ENCODE results near the gene TNFSF8. TPM values are rescaled to one million over a fixed set of nuclear protein-coding genes. Genes with fewer than 3 reads are reported as not detected.

The TNFSF8 gene
- total and polyA plus RNA-seq, 2 of the 8 experiments (the other 6 are each of a cell fraction or from before 2014, with no cell fraction given): not detected

DNA sequence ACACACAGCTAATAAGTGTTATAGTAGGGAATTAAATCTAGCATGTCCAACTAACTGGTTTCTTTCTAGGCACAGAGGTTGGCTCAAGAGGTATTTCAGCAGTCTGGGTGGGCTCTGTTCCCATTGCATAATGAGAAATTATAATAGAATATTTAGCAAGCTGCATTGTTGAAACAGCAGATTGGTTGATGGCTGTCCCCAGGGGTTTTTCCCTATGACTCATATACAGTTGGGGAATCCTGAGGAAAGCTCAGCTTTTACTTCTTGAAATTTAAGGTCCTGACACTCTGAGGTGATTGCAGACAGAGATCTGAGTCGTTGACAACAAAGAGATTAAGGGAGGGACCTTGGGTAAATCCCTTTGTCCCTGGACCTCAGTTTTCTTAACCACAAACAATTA is 38.3 kb upstream of the TNFSF8 start:
- no peaks in the 10 kb centered on the region for H3K27me3 ChIP-seq (replicated peaks in 1 of 4; ENCODE audit: control insufficient read depth in 3 of 4, extremely low read depth in 1 of 4, insufficient read depth in 3 of 4, low read length in 3 of 4)
- peaks cover 0 to 2% of the 10 kb centered on the region in 2 experiments for H4K20me1 ChIP-seq (replicated peaks in 1 of 2; ENCODE audit: control insufficient read depth in 1 of 2, insufficient read depth in 2 of 2, low read length in 2 of 2)
- H2BK15ac ChIP-seq (ENCODE audit: low read length): no peak overlapping the region
- CTCF ChIA-PET (ENCODE audit: partially characterized antibody): interaction anchor here (0.6 to 1.2 kb wide), 3 partner anchors 54 to 252 kb away, joined by 3 read pairs; no protein-coding TSS in a partner anchor
- no peak overlapping the region for H3K23ac ChIP-seq (ENCODE audit: insufficient read length)
- H3K9me3 ChIP-seq (ENCODE audit: insufficient read depth in 2 of 2, low read depth in 1 of 2, low read length in 1 of 2): no peaks in the 10 kb centered on the region
- H3K9ac ChIP-seq (replicated peaks in 1 of 4; ENCODE audit: extremely low read depth in 1 of 4, low read depth in 3 of 4, low read length in 3 of 4): no peak overlapping the region
- H2BK20ac ChIP-seq (ENCODE audit: low read length): no peak overlapping the region
- no peak overlapping the region for H3K4me2 ChIP-seq (ENCODE audit: insufficient read depth in 1 of 2, low read depth in 2 of 2, low read length in 2 of 2)
- POLR2A ChIA-PET (ENCODE audit: partially characterized antibody): no interaction called here
- H3K79me2 ChIP-seq (ENCODE audit: control insufficient read depth in 1 of 2, insufficient read depth in 2 of 2, low read length in 2 of 2): no peaks in the 10 kb centered on the region
- H4K5ac ChIP-seq (ENCODE audit: insufficient read length, low read depth, low read length): no peak overlapping the region
- H4K8ac ChIP-seq (ENCODE audit: extremely low read depth, insufficient read depth, low read length): no peak overlapping the region
- H2AFZ ChIP-seq (ENCODE audit: low read length): no peak overlapping the region
- H3K18ac ChIP-seq (ENCODE audit: extremely low read depth, low read length): no peak overlapping the region
- H3K79me1 ChIP-seq (ENCODE audit: low read depth, low read length): no peaks in the 10 kb centered on the region
- H4K91ac ChIP-seq (replicated peaks; ENCODE audit: insufficient read length, low read length): no peak overlapping the region
- H2BK12ac ChIP-seq (ENCODE audit: low read depth, low read length): no peak overlapping the region
- H3K4ac ChIP-seq (replicated peaks; ENCODE audit: insufficient read length, low read depth, low read length): no peak overlapping the region
- 65% methylated on average over 1 of the region's 1 CpG; no CpG with 5 or more reads in 1 of the 2 experiments for WGBS, 2 experiments (ENCODE audit: extremely low coverage in 1 of 2, insufficient coverage in 1 of 2, insufficient read length in 1 of 2, insufficient replicate concordance in 2 of 2, low coverage in 1 of 2, low lambda C conversion rate in 2 of 2, missing lambda C conversion rate in 1 of 2)
- H2AK5ac ChIP-seq (ENCODE audit: low read depth, low read length): no peak overlapping the region
- no peak overlapping the region for H3K56ac ChIP-seq (replicated peaks; ENCODE audit: insufficient read length, low read depth, low read length)
- H3K27ac ChIP-seq (ENCODE audit: low read depth, low read length): no peak overlapping the region
- DNase-seq (ENCODE audit: low read depth in 1 of 2, low spot score in 2 of 2): no peak
- no peaks in the 10 kb centered on the region for H3K36me3 ChIP-seq (ENCODE audit: control insufficient read depth in 2 of 4, insufficient read depth in 4 of 4, low read length in 3 of 4)
- H3K14ac ChIP-seq (ENCODE audit: insufficient read length): no peak overlapping the region
- H3K23me2 ChIP-seq (ENCODE audit: low read depth, low read length): no peaks in the 10 kb centered on the region
- no peak for FAIRE-seq
- no peak overlapping the region for H3K4me3 ChIP-seq (ENCODE audit: extremely low read depth in 1 of 4, insufficient read depth in 2 of 4, low read depth in 3 of 4, low read length in 4 of 4)
- no peak overlapping the region for H2BK120ac ChIP-seq (replicated peaks; ENCODE audit: low read depth, low read length)
- H2BK5ac ChIP-seq (ENCODE audit: low read depth, low read length): no peak overlapping the region
- H3K4me1 ChIP-seq (replicated peaks in 1 of 4; ENCODE audit: control insufficient read depth in 3 of 4, insufficient read depth in 4 of 4, low read length in 3 of 4): no peaks in the 10 kb centered on the region
- TF ChIP-seq SP1 (IDR thresholded peaks at IDR 0.05; ENCODE audit: low read depth, low read length) (no peak), CHD1 (IDR thresholded peaks at IDR 0.05; ENCODE audit: low read depth, low read length) (no peak), ASH2L (IDR thresholded peaks at IDR 0.05; ENCODE audit: low read length) (no peak), HDAC6 (IDR thresholded peaks at IDR 0.05; ENCODE audit: low read depth, low read length) (no peak), RXRA (IDR thresholded peaks at IDR 0.05; ENCODE audit: insufficient read depth, low read depth, low read length) (no peak), SIX5 (IDR thresholded peaks at IDR 0.05; ENCODE audit: low read depth, low read length) (no peak), CREB1 (IDR thresholded peaks at IDR 0.05) (no peak), SRF (IDR thresholded peaks at IDR 0.05; ENCODE audit: low read depth, low read length) (no peak), YY1 (IDR thresholded peaks at IDR 0.05; ENCODE audit: low read depth, low read length) (no peak)
- TF ChIP-seq, protein P1, sequence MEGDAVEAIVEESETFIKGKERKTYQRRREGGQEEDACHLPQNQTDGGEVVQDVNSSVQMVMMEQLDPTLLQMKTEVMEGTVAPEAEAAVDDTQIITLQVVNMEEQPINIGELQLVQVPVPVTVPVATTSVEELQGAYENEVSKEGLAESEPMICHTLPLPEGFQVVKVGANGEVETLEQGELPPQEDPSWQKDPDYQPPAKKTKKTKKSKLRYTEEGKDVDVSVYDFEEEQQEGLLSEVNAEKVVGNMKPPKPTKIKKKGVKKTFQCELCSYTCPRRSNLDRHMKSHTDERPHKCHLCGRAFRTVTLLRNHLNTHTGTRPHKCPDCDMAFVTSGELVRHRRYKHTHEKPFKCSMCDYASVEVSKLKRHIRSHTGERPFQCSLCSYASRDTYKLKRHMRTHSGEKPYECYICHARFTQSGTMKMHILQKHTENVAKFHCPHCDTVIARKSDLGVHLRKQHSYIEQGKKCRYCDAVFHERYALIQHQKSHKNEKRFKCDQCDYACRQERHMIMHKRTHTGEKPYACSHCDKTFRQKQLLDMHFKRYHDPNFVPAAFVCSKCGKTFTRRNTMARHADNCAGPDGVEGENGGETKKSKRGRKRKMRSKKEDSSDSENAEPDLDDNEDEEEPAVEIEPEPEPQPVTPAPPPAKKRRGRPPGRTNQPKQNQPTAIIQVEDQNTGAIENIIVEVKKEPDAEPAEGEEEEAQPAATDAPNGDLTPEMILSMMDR (IDR thresholded peaks at IDR 0.05; ENCODE audit: control extremely low read depth in 1 of 3, insufficient read depth in 1 of 3, low read depth in 1 of 3, low read length in 3 of 3): no peak
- TF ChIP-seq, protein P2, sequence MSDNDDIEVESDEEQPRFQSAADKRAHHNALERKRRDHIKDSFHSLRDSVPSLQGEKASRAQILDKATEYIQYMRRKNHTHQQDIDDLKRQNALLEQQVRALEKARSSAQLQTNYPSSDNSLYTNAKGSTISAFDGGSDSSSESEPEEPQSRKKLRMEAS (IDR thresholded peaks at IDR 0.05): no peak
- TF ChIP-seq, protein P3, sequence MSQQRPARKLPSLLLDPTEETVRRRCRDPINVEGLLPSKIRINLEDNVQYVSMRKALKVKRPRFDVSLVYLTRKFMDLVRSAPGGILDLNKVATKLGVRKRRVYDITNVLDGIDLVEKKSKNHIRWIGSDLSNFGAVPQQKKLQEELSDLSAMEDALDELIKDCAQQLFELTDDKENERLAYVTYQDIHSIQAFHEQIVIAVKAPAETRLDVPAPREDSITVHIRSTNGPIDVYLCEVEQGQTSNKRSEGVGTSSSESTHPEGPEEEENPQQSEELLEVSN (IDR thresholded peaks at IDR 0.05): no peak

All from H1 (cell line).